ENCODE data around the gene CCDC126. TPM values are rescaled to one million over a fixed set of nuclear protein-coding genes. Genes with fewer than 3 reads are reported as not detected.
"Not testable (repeated sequence)": the region's sequence is repeated elsewhere in the genome, so short reads cannot be mapped to it uniquely, and the experiment has no call there.

CCDC126 gene
- total RNA-seq, 2 experiments from 2014 or later: 10.0 to 11.8 TPM

- POLR2A ChIA-PET: no interaction called here
- no peaks in the 10 kb centered on the region for H3K4me1 Mint-ChIP-seq
- DNase-seq (no peak), ATAC-seq (ENCODE audit: low read depth) (no peak)
- peaks cover 4% of the 10 kb centered on the region for H3K36me3 Mint-ChIP-seq
- peaks cover 19% of the 10 kb centered on the region for H3K9me3 Mint-ChIP-seq
- no peak overlapping the region for H3K4me3 Mint-ChIP-seq
- H3K27ac Mint-ChIP-seq: no peak overlapping the region
- H3K27me3 Mint-ChIP-seq: no peaks in the 10 kb centered on the region
These were observed 58.3 kb downstream of the CCDC126 start for GRCh38 chr7:23655433-23655832.

- Mint-ChIP-seq H3K36me3 (no peaks in the 10 kb centered on the region), H3K27ac (no peak overlapping the region), H3K27me3 (no peaks in the 10 kb centered on the region), H3K9me3 (peaks cover 17% of the 10 kb centered on the region), H3K4me1 (no peaks in the 10 kb centered on the region), H3K4me3 (no peak overlapping the region)
- POLR2A ChIA-PET: no interaction called here
- DNase-seq: no peak
- ATAC-seq (ENCODE audit: low read depth): no peak
These were observed 61.7 kb downstream of the CCDC126 start for GRCh38 chr7:23658831-23659427.

GRCh38 chr7:23661385-23661784 is 64.2 kb downstream of the CCDC126 start:
- DNase-seq: no peak
- no peaks in the 10 kb centered on the region for H3K36me3 Mint-ChIP-seq
- H3K9me3 Mint-ChIP-seq: peaks cover 5% of the 10 kb centered on the region
- H3K27ac Mint-ChIP-seq: no peak overlapping the region
- H3K27me3 Mint-ChIP-seq: no peaks in the 10 kb centered on the region
- no peaks in the 10 kb centered on the region for H3K4me1 Mint-ChIP-seq
- POLR2A ChIA-PET: interaction anchor here (0.6 kb wide), 1 partner anchor 622 kb away, joined by 3 read pairs; the partner anchor contains the start of gene NPY
- no peak for ATAC-seq (ENCODE audit: low read depth)
- H3K4me3 Mint-ChIP-seq: no peak overlapping the region

- H3K4me1 Mint-ChIP-seq: no peaks in the 10 kb centered on the region
- no peak overlapping the region for H3K4me3 Mint-ChIP-seq
- H3K9me3 Mint-ChIP-seq: peaks cover 5% of the 10 kb centered on the region
- no peaks in the 10 kb centered on the region for H3K36me3 Mint-ChIP-seq
- no peak overlapping the region for H3K27ac Mint-ChIP-seq
- POLR2A ChIA-PET: interaction anchor here (0.6 kb wide), 1 partner anchor 621 kb away, joined by 3 read pairs; the partner anchor contains the start of gene NPY
- H3K27me3 Mint-ChIP-seq: no peaks in the 10 kb centered on the region
- DNase-seq (no peak), ATAC-seq (ENCODE audit: low read depth) (no peak)
These were observed 65.2 kb downstream of the CCDC126 start for GRCh38 chr7:23662124-23662983.

GRCh38 chr7:23662984-23663313 is 65.8 kb downstream of the CCDC126 start:
- Mint-ChIP-seq H3K9me3 (peaks cover 5% of the 10 kb centered on the region), H3K27ac (no peak overlapping the region), H3K36me3 (no peaks in the 10 kb centered on the region), H3K4me3 (no peak overlapping the region), H3K4me1 (no peaks in the 10 kb centered on the region), H3K27me3 (no peaks in the 10 kb centered on the region)
- no peak for ATAC-seq (ENCODE audit: low read depth)
- POLR2A ChIA-PET: no interaction called here
- no peak for DNase-seq

- Mint-ChIP-seq H3K4me1 (no peaks in the 10 kb centered on the region), H3K9me3 (peaks cover 2% of the 10 kb centered on the region), H3K4me3 (no peak overlapping the region), H3K27ac (no peak overlapping the region), H3K27me3 (no peaks in the 10 kb centered on the region), H3K36me3 (no peaks in the 10 kb centered on the region)
- ATAC-seq (ENCODE audit: low read depth) (no peak), DNase-seq (no peak)
- POLR2A ChIA-PET: no interaction called here
These were observed 66.9 kb downstream of the CCDC126 start for GRCh38 chr7:23664122-23664521.

- Mint-ChIP-seq H3K4me1 (no peaks in the 10 kb centered on the region), H3K4me3 (no peak overlapping the region), H3K27ac (no peak overlapping the region), H3K9me3 (no peaks in the 10 kb centered on the region), H3K27me3 (peaks cover 18% of the 10 kb centered on the region), H3K36me3 (no peaks in the 10 kb centered on the region)
- POLR2A ChIA-PET: no interaction called here
- DNase-seq: no peak
- ATAC-seq (ENCODE audit: low read depth): no peak
These were observed 74.9 kb downstream of the CCDC126 start for GRCh38 chr7:23672033-23672432.

- POLR2A ChIA-PET: interaction anchor here (0.6 to 1.0 kb wide), 3 partner anchors 62 to 140 kb away, joined by 3 read pairs; no protein-coding TSS in a partner anchor
- H3K4me3 Mint-ChIP-seq: peak within 1 kb of the TSS; percentile 92
These were observed 82.8 kb downstream of the CCDC126 start, which contains the start of gene FAM221A for GRCh38 chr7:23679898-23680413. FAM221A (plus strand) TSS chr7:23680199; CDS start chr7:23680219, 20 bp downstream.

GRCh38 chr7:23680414-23681405 is 83.5 kb downstream of the CCDC126 start:
- Mint-ChIP-seq H3K27ac (peak overlapping the region; percentile 46), H3K4me1 (peaks cover 6% of the 10 kb centered on the region), H3K4me3 (peak overlapping the region; percentile 92), H3K36me3 (peaks cover 2% of the 10 kb centered on the region), H3K9me3 (no peaks in the 10 kb centered on the region), H3K27me3 (peaks cover 3% of the 10 kb centered on the region)
- ATAC-seq (ENCODE audit: low read depth) (peak; percentile 25), DNase-seq (peak; percentile 50)
- POLR2A ChIA-PET: interaction anchor here (1.0 kb wide), 1 partner anchor 141 kb away, joined by 3 read pairs; no protein-coding TSS in a partner anchor

More at GRCh38 chr7:23679898-23680413, 82.8 kb downstream of the CCDC126 start, which contains the start of gene FAM221A:
- Mint-ChIP-seq H3K27me3 (peaks cover 9% of the 10 kb centered on the region), H3K9me3 (no peaks in the 10 kb centered on the region), H3K4me1 (peaks cover 6% of the 10 kb centered on the region), H3K27ac (peak within 1 kb of the TSS; percentile 46), H3K36me3 (no peaks in the 10 kb centered on the region)
- DNase-seq: peak; percentile 86
- ATAC-seq (ENCODE audit: low read depth): peak; percentile 99

- ATAC-seq (ENCODE audit: low read depth); H3K27ac Mint-ChIP-seq; H3K4me1 Mint-ChIP-seq; H3K4me3 Mint-ChIP-seq; DNase-seq; H3K36me3 Mint-ChIP-seq; H3K27me3 Mint-ChIP-seq; H3K9me3 Mint-ChIP-seq; POLR2A ChIA-PET: not testable (repeated sequence)
These were observed 86.9 kb downstream of the CCDC126 start for GRCh38 chr7:23684041-23684440.

- POLR2A ChIA-PET: no interaction called here
- Mint-ChIP-seq H3K4me3 (no peak overlapping the region), H3K36me3 (peaks cover 7% of the 10 kb centered on the region), H3K27me3 (no peaks in the 10 kb centered on the region), H3K4me1 (peaks cover 2% of the 10 kb centered on the region), H3K9me3 (no peaks in the 10 kb centered on the region), H3K27ac (no peak overlapping the region)
- DNase-seq: no peak
- no peak for ATAC-seq (ENCODE audit: low read depth)
These were observed 88.5 kb downstream of the CCDC126 start for GRCh38 chr7:23685731-23686130.

- POLR2A ChIA-PET: no interaction called here
- Mint-ChIP-seq H3K4me3 (no peak overlapping the region), H3K9me3 (no peaks in the 10 kb centered on the region), H3K27me3 (no peaks in the 10 kb centered on the region), H3K27ac (no peak overlapping the region), H3K4me1 (peaks cover 1% of the 10 kb centered on the region), H3K36me3 (peaks cover 7% of the 10 kb centered on the region)
- ATAC-seq (ENCODE audit: low read depth) (no peak), DNase-seq (no peak)
These were observed 89.8 kb downstream of the CCDC126 start for GRCh38 chr7:23687011-23687410.

GRCh38 chr7:23689165-23689564 is 92.0 kb downstream of the CCDC126 start:
- Mint-ChIP-seq H3K4me3 (no peak overlapping the region), H3K27ac (no peak overlapping the region), H3K27me3 (no peaks in the 10 kb centered on the region), H3K4me1 (no peaks in the 10 kb centered on the region), H3K9me3 (no peaks in the 10 kb centered on the region), H3K36me3 (peaks cover 16% of the 10 kb centered on the region)
- ATAC-seq (ENCODE audit: low read depth) (no peak), DNase-seq (no peak)
- POLR2A ChIA-PET: no interaction called here
